ENCODE data around the gene PRKX. TPM values are rescaled to one million over a fixed set of nuclear protein-coding genes. Genes with fewer than 3 reads are reported as not detected.

Gene PRKX
- total and polyA plus RNA-seq, 8 donors, result 2.5 to 20.7 (median 5.7) TPM

DNA sequence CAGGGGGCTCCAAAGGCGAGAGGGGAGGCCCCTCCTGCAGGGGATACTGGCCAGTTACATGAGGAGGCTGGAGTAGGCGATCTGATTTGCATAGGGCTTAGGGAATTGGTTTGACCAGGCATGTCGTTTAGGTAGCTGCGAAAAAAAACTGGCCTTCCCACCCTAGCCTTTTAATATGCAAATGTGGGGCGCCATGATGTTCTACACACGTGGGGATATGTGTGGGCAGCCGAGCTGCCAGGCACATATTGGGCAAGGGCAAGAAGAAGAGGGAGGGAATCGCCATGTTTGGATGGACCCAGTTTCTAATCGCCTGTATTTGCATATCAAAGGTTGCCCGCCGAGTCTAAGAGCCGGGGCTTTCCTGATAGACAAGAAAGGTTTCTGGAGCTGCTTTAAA, 121.3 kb downstream of the PRKX start:
- Histone ChIP-seq H3K9me3 (no peaks in the 10 kb centered on the region), H3K27me3 (no peaks in the 10 kb centered on the region), H3K27ac (no peak overlapping the region), H3K36me3 (no peaks in the 10 kb centered on the region), H3K4me3 (no peak overlapping the region), H3K4me1 (no peaks in the 10 kb centered on the region)
- no peak for FAIRE-seq
- no peak for DNase-seq
- 20 to 26% methylated on average over 12 of the region's 12 CpGs for WGBS, 2 donors
- intact Hi-C loops (cut with DNase I), result no loop called here
- no peak for ATAC-seq
- TF ChIP-seq, protein P1, sequence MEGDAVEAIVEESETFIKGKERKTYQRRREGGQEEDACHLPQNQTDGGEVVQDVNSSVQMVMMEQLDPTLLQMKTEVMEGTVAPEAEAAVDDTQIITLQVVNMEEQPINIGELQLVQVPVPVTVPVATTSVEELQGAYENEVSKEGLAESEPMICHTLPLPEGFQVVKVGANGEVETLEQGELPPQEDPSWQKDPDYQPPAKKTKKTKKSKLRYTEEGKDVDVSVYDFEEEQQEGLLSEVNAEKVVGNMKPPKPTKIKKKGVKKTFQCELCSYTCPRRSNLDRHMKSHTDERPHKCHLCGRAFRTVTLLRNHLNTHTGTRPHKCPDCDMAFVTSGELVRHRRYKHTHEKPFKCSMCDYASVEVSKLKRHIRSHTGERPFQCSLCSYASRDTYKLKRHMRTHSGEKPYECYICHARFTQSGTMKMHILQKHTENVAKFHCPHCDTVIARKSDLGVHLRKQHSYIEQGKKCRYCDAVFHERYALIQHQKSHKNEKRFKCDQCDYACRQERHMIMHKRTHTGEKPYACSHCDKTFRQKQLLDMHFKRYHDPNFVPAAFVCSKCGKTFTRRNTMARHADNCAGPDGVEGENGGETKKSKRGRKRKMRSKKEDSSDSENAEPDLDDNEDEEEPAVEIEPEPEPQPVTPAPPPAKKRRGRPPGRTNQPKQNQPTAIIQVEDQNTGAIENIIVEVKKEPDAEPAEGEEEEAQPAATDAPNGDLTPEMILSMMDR (IDR thresholded peaks at IDR 0.05), result no peak

DNA sequence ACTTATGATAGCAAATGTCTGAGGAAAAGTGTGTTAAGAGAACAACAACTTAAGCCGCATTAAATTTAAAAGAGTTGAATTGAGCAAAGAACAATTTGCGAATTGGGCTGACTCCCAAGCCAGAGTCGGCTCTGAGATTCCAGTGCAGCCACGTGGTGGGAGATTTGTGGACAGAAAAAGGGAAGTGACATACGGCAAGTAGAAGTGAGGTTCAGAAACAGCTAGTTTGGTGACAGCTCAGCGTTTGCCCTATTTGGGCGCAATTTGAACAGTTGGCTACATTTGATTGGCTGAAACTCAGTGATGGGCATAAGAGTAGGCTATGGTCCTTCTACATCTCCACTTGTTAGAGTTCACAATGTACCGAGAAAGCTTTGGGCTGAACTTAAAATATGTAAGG, 124.0 kb downstream of the PRKX start:
- WGBS, 2 donors, result 75 to 79% methylated on average over 8 of the region's 8 CpGs
- Histone ChIP-seq H3K4me1 (no peaks in the 10 kb centered on the region), H3K27me3 (no peaks in the 10 kb centered on the region), H3K36me3 (no peaks in the 10 kb centered on the region), H3K27ac (no peak overlapping the region), H3K9me3 (no peaks in the 10 kb centered on the region), H3K4me3 (no peak overlapping the region)
- FAIRE-seq (no peak), ATAC-seq (no peak), DNase-seq (no peak)
- intact Hi-C loops (cut with DNase I), result no loop called here
- TF ChIP-seq, protein P1 (IDR thresholded peaks at IDR 0.05), result no peak

DNA sequence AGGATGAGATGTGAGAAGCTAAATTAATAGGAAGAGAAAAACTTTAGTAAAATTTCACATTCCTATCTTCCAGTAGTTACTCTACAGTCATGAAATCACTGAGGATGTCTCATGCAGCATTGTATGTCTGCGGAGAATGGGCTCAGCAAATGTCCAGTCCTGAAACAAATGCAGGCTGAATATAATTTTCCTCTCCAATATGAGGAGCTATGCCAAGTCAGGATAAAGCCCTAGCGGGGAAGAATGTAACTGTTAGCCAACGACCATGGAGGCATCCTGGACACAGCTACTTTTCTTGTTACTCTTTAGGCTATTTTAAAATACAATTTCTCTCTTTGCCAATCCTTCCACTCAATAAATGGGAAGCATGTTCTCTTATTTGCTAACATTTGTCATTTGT, 127.7 kb downstream of the PRKX start:
- TF ChIP-seq, protein P1 (IDR thresholded peaks at IDR 0.05), result no peak
- 63 to 67% methylated on average over 3 of the region's 3 CpGs for WGBS, 2 donors
- FAIRE-seq, result no peak
- H3K4me1 ChIP-seq, result no peaks in the 10 kb centered on the region
- DNase-seq, result no peak
- H3K4me3 ChIP-seq, result no peak overlapping the region
- ATAC-seq, result no peak
- H3K27me3 ChIP-seq, result no peaks in the 10 kb centered on the region
- no peaks in the 10 kb centered on the region for H3K9me3 ChIP-seq
- no peak overlapping the region for H3K27ac ChIP-seq
- no peaks in the 10 kb centered on the region for H3K36me3 ChIP-seq
- intact Hi-C loops (cut with DNase I), result no loop called here

DNA sequence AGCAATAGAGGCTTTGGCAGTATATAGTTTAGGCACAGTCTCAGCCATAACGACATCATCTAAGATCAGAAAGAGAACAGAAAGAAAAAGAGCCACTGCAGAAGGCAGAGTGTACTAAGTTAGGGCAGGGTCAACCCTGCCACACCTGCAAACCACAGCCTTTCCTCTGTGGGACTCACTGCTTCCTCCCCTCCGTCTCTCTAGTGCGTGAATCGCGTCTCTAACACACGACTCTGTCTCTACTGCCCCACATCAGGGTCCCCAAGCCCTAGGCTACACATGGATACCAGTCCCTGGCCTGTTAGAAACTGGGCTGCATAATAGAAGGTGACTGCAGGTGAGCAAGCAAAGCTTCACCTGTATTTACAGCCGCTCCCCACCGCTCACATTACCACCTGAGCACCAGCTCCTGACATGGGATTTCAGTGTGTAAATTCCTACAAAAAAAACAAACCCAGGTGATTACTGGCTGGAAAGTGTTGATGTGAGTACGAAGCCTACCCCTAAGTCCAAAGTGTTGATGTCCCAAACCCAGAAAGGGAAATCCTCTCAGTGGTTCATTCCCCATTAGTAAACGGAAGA, 128.9 kb downstream of the PRKX start:
- Histone ChIP-seq H3K27ac (no peak overlapping the region), H3K4me1 (no peaks in the 10 kb centered on the region), H3K36me3 (no peaks in the 10 kb centered on the region), H3K4me3 (no peak overlapping the region), H3K9me3 (no peaks in the 10 kb centered on the region), H3K27me3 (no peaks in the 10 kb centered on the region)
- no peak for DNase-seq
- intact Hi-C loops (cut with DNase I), result no loop called here
- no peak for ATAC-seq
- 75 to 87% methylated on average over 10 of the region's 10 CpGs for WGBS, 2 donors
- FAIRE-seq, result no peak
- TF ChIP-seq, protein P1 (IDR thresholded peaks at IDR 0.05), result no peak

DNA sequence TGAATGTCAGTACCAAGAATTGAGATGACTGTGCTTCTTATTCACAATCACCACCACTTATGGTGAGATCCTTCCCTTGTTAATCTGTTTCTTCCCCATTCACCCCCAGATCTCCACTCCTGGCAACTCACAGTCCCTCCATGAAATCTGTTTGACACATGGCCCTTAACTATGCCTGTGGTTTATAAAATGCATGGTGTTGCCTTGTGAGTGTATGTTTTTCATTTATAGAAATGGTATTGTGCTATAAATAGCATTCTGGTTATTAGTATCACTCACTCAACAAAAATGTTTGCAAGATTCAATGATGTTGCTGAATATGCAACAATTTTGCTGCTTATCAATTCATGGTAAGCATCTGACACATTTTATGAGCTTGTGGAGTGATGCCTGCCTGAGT, 131.0 kb downstream of the PRKX start:
- ATAC-seq, result no peak
- H3K36me3 ChIP-seq, result no peaks in the 10 kb centered on the region
- FAIRE-seq, result no peak
- H3K4me1 ChIP-seq, result no peaks in the 10 kb centered on the region
- no peak overlapping the region for H3K4me3 ChIP-seq
- TF ChIP-seq, protein P1 (IDR thresholded peaks at IDR 0.05), result no peak
- no peak overlapping the region for H3K27ac ChIP-seq
- H3K9me3 ChIP-seq, result no peaks in the 10 kb centered on the region
- intact Hi-C loops (cut with DNase I), result no loop called here
- no peak for DNase-seq
- H3K27me3 ChIP-seq, result no peaks in the 10 kb centered on the region
